ENCODE measurements around the gene PTGR1. TPM values are rescaled to one million over a fixed set of nuclear protein-coding genes. Genes with fewer than 3 reads are reported as not detected.
"Not testable (repeated sequence)": the region's sequence is repeated elsewhere in the genome, so short reads cannot be mapped to it uniquely, and the experiment has no call there.

The PTGR1 gene
- total and polyA plus RNA-seq, 12 donors, result 30.7 to 170 (median 116) TPM

DNA sequence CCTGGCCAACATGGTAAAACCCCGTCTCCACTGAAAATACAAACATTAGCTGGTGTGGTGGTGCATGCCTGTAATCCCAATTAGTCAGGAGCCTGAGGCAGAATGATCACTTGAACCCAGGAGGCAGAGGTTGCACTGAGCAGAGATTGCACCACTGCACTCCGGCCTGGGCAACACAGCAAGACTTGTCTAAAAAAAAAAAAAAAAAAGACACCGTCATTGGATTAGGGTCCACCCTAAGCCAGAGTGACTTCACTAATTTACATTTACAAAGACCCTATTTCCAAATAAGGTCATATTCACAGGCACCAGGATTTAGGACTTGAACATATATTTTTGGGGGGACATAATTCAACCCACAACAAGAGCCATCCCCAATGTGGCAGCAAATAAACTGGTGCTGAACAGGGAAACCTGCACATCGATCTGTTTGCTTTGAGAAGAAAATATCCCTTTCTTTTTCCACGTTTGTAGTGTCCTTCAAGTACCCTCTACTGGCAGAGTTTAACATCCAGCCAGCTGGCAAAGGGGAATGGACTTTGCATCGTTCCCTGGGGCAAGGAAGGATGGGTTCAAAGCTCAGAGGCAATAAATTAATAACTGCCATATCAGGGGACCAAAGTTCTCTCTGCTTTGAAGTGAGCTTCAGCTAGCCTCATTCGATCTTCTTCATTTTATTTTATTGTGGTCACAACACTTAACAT, 28.0 kb upstream of the PTGR1 start:
- no peak overlapping the region for H3K4me3 ChIP-seq
- intact Hi-C loops (cut with DNase I), result no loop called here
- DNase-seq, result peak in 1 of 7 donors; percentile 35
- H3K36me3 ChIP-seq (replicated peaks in 1 of 2), result no peaks in the 10 kb centered on the region
- peaks cover 16 to 18% of the 10 kb centered on the region in 2 donors for H3K4me1 ChIP-seq (replicated peaks in 1 of 2)
- H3K9me3 ChIP-seq (replicated peaks in 1 of 3), result no peaks in the 10 kb centered on the region
- H3K27ac ChIP-seq, result no peak overlapping the region
- WGBS, 4 donors, result 48 to 62% (median 53%) methylated on average over 7 of the region's 7 CpGs
- H3K27me3 ChIP-seq, result no peaks in the 10 kb centered on the region
- TF ChIP-seq CTCF (IDR thresholded peaks at IDR 0.05) (no peak), POLR2A (IDR thresholded peaks at IDR 0.05) (no peak)

- Histone ChIP-seq H3K4me1 (replicated peaks in 1 of 2) (peaks cover 8 to 14% of the 10 kb centered on the region in 2 donors), H3K27me3 (no peaks in the 10 kb centered on the region), H3K9me3 (replicated peaks in 1 of 3) (no peaks in the 10 kb centered on the region), H3K27ac (peak overlapping the region; percentile 61 to 88 (median 73)), H3K4me3 (no peak overlapping the region), H3K36me3 (replicated peaks in 1 of 2) (no peaks in the 10 kb centered on the region)
- TF ChIP-seq CTCF (IDR thresholded peaks at IDR 0.05) (no peak), POLR2A (IDR thresholded peaks at IDR 0.05) (no peak)
- intact Hi-C loops (cut with DNase I), result no loop called here
- WGBS, 4 donors, result 34 to 39% (median 38%) methylated on average over 3 of the region's 3 CpGs
- peak; percentile 81 to 97 (median 89) for DNase-seq
These were observed 23.2 kb upstream of the PTGR1 start for GRCh38 chr9:111622626-111623025.

DNA sequence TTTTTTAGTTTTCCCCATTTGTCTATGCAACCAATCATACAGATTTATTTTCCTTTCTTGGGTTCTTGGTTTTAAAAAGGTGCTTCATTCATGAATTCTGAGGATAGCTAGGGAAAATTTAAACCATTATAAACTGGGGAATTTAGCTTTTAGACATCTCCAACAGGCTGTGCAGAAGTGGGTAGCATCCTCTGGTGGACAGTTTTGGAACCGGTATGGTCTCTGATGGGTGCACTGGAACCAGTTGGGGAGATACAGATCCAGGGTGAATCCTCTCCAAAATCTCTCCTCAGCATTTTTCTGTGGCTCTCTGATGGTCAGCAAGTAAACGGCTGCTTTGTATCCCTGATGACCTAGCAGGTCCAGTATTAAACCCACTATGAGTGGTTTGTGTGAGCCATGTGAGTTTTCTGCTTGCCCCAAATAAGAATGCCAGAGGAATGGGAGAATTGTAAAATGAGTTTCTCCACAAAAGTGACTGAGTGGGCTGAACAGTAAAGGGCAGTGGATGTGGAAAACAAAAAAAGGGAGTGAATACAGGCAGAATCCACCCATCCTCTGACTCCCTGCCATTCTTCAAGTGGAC, 22.5 kb upstream of the PTGR1 start:
- Histone ChIP-seq H3K27ac (peak overlapping the region in 3 of 5 donors; percentile 33 to 88 (median 73)), H3K4me3 (no peak overlapping the region), H3K36me3 (replicated peaks in 1 of 2) (no peaks in the 10 kb centered on the region), H3K4me1 (replicated peaks in 1 of 2) (peaks cover 8 to 14% of the 10 kb centered on the region in 2 donors), H3K9me3 (replicated peaks in 1 of 3) (no peaks in the 10 kb centered on the region), H3K27me3 (no peaks in the 10 kb centered on the region)
- intact Hi-C loops (cut with DNase I), result no loop called here
- peak; percentile 48 to 83 (median 65) for DNase-seq
- 14 to 27% (median 20%) methylated on average over 2 of the region's 2 CpGs for WGBS, 4 donors
- TF ChIP-seq CTCF (IDR thresholded peaks at IDR 0.05), result peak; percentile 72 to 98 (median 90)
- TF ChIP-seq POLR2A (IDR thresholded peaks at IDR 0.05), result no peak

GRCh38 chr9:111617349-111617748, 17.9 kb upstream of the PTGR1 start:
- H3K27me3 ChIP-seq; H3K36me3 ChIP-seq (replicated peaks in 1 of 2); H3K4me1 ChIP-seq (replicated peaks in 1 of 2); DNase-seq; H3K27ac ChIP-seq; H3K4me3 ChIP-seq; intact Hi-C loops (cut with DNase I); H3K9me3 ChIP-seq (replicated peaks in 1 of 3): not testable (repeated sequence)
- WGBS, 4 donors, result 72 to 94% (median 94%) methylated on average over 5 to 29 of the region's 29 CpGs; no CpG with 5 or more reads in 1 of the 4 donors

All from adrenal gland (tissue), 12 donors.